Activated naive CD4-positive, alpha-beta T cell treated with anti-CD3 and anti-CD28 coated beads for 36 hours (primary cell): ENCODE results near the gene PDAP1. TPM values are rescaled to one million over a fixed set of nuclear protein-coding genes. Genes with fewer than 3 reads are reported as not detected.
"Not testable (repeated sequence)": the region's sequence is repeated elsewhere in the genome, so short reads cannot be mapped to it uniquely, and the experiment has no call there.

Experiments used
- CTCF ChIA-PET: fragments of 350-600 bp; sonication (Branson Sonifier 250); formaldehyde crosslinking; loops from one replicate; lab custom pipeline; 2021; ENCODE audit warnings: antibody characterized with exemption; lab: Charles Lee
- DNase-seq: peaks from one replicate; pipeline ENCODE4 v3.0.0-alpha.2; 2020
- H3K27ac Mint-ChIP-seq: one replicate; pipeline ENCODE4 v1.8.0; 2021; ENCODE audit warnings: mild to moderate bottlenecking, mixed read lengths
- H3K27me3 Mint-ChIP-seq: one replicate; pipeline ENCODE4 v1.8.0; 2021; ENCODE audit warnings: low read depth, mixed read lengths
- H3K36me3 Mint-ChIP-seq: one replicate; pipeline ENCODE4 v1.8.0; 2021; ENCODE audit warnings: low read depth, mixed read lengths
- H3K4me1 Mint-ChIP-seq: one replicate; pipeline ENCODE4 v1.8.0; 2021; ENCODE audit warnings: low read depth, mixed read lengths
- H3K4me3 Mint-ChIP-seq: one replicate; pipeline ENCODE4 v1.8.0; 2021; ENCODE audit warnings: mild to moderate bottlenecking, moderate library complexity, mixed read lengths
- H3K9me3 Mint-ChIP-seq: one replicate; pipeline ENCODE4 v1.8.0; 2021; ENCODE audit warnings: mixed read lengths
- intact Hi-C: fragments of 100-400 bp; cut with micrococcal nuclease; formaldehyde crosslinking; loops from one replicate; pipeline ENCODE4 v1.15.1; 2023
- total RNA-seq, 2 experiments: library from RNA; stranded (reverse); gene quantifications; one replicate each; pipeline ENCODE4 v1.2.3, GENCODE V29; 2021

PDAP1 gene
- total RNA-seq, 2 experiments from 2014 or later: 169 to 194 TPM

GRCh38 chr7:99446096-99446495, 37.7 kb upstream of the PDAP1 start:
- Mint-ChIP-seq H3K27ac (no peak overlapping the region), H3K4me1 (peaks cover 14% of the 10 kb centered on the region), H3K9me3 (no peaks in the 10 kb centered on the region), H3K27me3 (no peaks in the 10 kb centered on the region), H3K36me3 (peaks cover 43% of the 10 kb centered on the region), H3K4me3 (no peak overlapping the region)
- intact Hi-C loops: no loop called here
- no peak for DNase-seq
- CTCF ChIA-PET: no interaction called here

- H3K27me3 Mint-ChIP-seq: no peaks in the 10 kb centered on the region
- DNase-seq: no peak
- intact Hi-C loops: no loop called here
- peaks cover 43% of the 10 kb centered on the region for H3K4me1 Mint-ChIP-seq
- H3K9me3 Mint-ChIP-seq: no peaks in the 10 kb centered on the region
- H3K36me3 Mint-ChIP-seq: peaks cover 29% of the 10 kb centered on the region
- H3K4me3 Mint-ChIP-seq: peak overlapping the region; percentile 98
- peak overlapping the region; percentile 46 for H3K27ac Mint-ChIP-seq
- CTCF ChIA-PET: no interaction called here
Observed at GRCh38 chr7:99440195-99440594, 31.8 kb upstream of the PDAP1 start.

GRCh38 chr7:99438573-99439480, 30.4 kb upstream of the PDAP1 start, which contains the start of the genes CPSF4 and PTCD1:
Gene CPSF4, plus strand, starts transcription at chr7:99438943. Its CDS starts 140 bp downstream, at chr7:99439083.
Gene PTCD1, minus strand, starts transcription at chr7:99438798. Its CDS starts 3,556 bp downstream, at chr7:99435242.
- Mint-ChIP-seq H3K27me3 (no peaks in the 10 kb centered on the region), H3K27ac (peak within 1 kb of the TSS; percentile 94), H3K4me1 (peaks cover 43% of the 10 kb centered on the region), H3K36me3 (peaks cover 20% of the 10 kb centered on the region), H3K4me3 (peak within 1 kb of the TSS; percentile 98), H3K9me3 (no peaks in the 10 kb centered on the region)
- intact Hi-C loops: loop anchor here (1.0 to 2.0 kb wide), 5 partner anchors 27 to 66 kb away; partner anchors contain the start of genes ATP5MF, BUD31, PDAP1 and ZKSCAN5
- CTCF ChIA-PET: interaction anchor here (0.5 to 0.7 kb wide), 3 partner anchors 112 to 400 kb away, joined by 3 read pairs; no protein-coding TSS in a partner anchor
- DNase-seq: peak; percentile 95

- Mint-ChIP-seq H3K36me3 (peaks cover 16% of the 10 kb centered on the region), H3K27ac (peak overlapping the region; percentile 94), H3K4me3 (peak overlapping the region; percentile 98), H3K4me1 (peaks cover 40% of the 10 kb centered on the region), H3K9me3 (no peaks in the 10 kb centered on the region), H3K27me3 (no peaks in the 10 kb centered on the region)
- DNase-seq: no peak
- CTCF ChIA-PET: interaction anchor here (0.5 to 0.7 kb wide), 3 partner anchors 111 to 400 kb away, joined by 3 read pairs; no protein-coding TSS in a partner anchor
- intact Hi-C loops: loop anchor here (1.0 to 2.0 kb wide), 4 partner anchors 30 to 67 kb away; partner anchors contain the start of genes BUD31, PDAP1, ZKSCAN5 and ZNF789
Observed at GRCh38 chr7:99437946-99438572, 29.7 kb upstream of the PDAP1 start.

- H3K4me1 Mint-ChIP-seq: peaks cover 15% of the 10 kb centered on the region
- intact Hi-C loops: no loop called here
- no peaks in the 10 kb centered on the region for H3K27me3 Mint-ChIP-seq
- peaks cover 3% of the 10 kb centered on the region for H3K36me3 Mint-ChIP-seq
- H3K27ac Mint-ChIP-seq: no peak overlapping the region
- H3K9me3 Mint-ChIP-seq: no peaks in the 10 kb centered on the region
- no peak overlapping the region for H3K4me3 Mint-ChIP-seq
- no peak for DNase-seq
- CTCF ChIA-PET: no interaction called here
Observed at GRCh38 chr7:99433158-99433557, 24.8 kb upstream of the PDAP1 start.

GRCh38 chr7:99431756-99432540, 23.6 kb upstream of the PDAP1 start:
- H3K9me3 Mint-ChIP-seq, H3K36me3 Mint-ChIP-seq, H3K4me1 Mint-ChIP-seq, H3K4me3 Mint-ChIP-seq, CTCF ChIA-PET, H3K27me3 Mint-ChIP-seq, intact Hi-C loops, DNase-seq, H3K27ac Mint-ChIP-seq: not testable (repeated sequence)

GRCh38 chr7:99429756-99430155, 21.4 kb upstream of the PDAP1 start:
- H3K27me3 Mint-ChIP-seq: no peaks in the 10 kb centered on the region
- H3K36me3 Mint-ChIP-seq: peaks cover 8% of the 10 kb centered on the region
- intact Hi-C loops: no loop called here
- CTCF ChIA-PET: no interaction called here
- peaks cover 2% of the 10 kb centered on the region for H3K4me1 Mint-ChIP-seq
- no peak overlapping the region for H3K4me3 Mint-ChIP-seq
- no peak for DNase-seq
- H3K27ac Mint-ChIP-seq: no peak overlapping the region
- H3K9me3 Mint-ChIP-seq: no peaks in the 10 kb centered on the region

GRCh38 chr7:99428972-99429566, 20.7 kb upstream of the PDAP1 start:
- no peaks in the 10 kb centered on the region for H3K9me3 Mint-ChIP-seq
- no peaks in the 10 kb centered on the region for H3K27me3 Mint-ChIP-seq
- no peak for DNase-seq
- intact Hi-C loops: no loop called here
- peaks cover 8% of the 10 kb centered on the region for H3K36me3 Mint-ChIP-seq
- H3K4me3 Mint-ChIP-seq: no peak overlapping the region
- H3K27ac Mint-ChIP-seq: peak overlapping the region; percentile 50
- peaks cover 2% of the 10 kb centered on the region for H3K4me1 Mint-ChIP-seq
- CTCF ChIA-PET: no interaction called here

- CTCF ChIA-PET: no interaction called here
- intact Hi-C loops: no loop called here
- Mint-ChIP-seq H3K27ac (no peak overlapping the region), H3K4me1 (peaks cover 2% of the 10 kb centered on the region), H3K9me3 (no peaks in the 10 kb centered on the region), H3K36me3 (peaks cover 18% of the 10 kb centered on the region), H3K27me3 (no peaks in the 10 kb centered on the region), H3K4me3 (no peak overlapping the region)
- DNase-seq: no peak
Observed at GRCh38 chr7:99424932-99425730, 16.7 kb upstream of the PDAP1 start.

- DNase-seq: no peak
- no peak overlapping the region for H3K4me3 Mint-ChIP-seq
- intact Hi-C loops: no loop called here
- H3K27me3 Mint-ChIP-seq: no peaks in the 10 kb centered on the region
- H3K36me3 Mint-ChIP-seq: peaks cover 24% of the 10 kb centered on the region
- no peak overlapping the region for H3K27ac Mint-ChIP-seq
- H3K4me1 Mint-ChIP-seq: no peaks in the 10 kb centered on the region
- no peaks in the 10 kb centered on the region for H3K9me3 Mint-ChIP-seq
- CTCF ChIA-PET: no interaction called here
Observed at GRCh38 chr7:99422625-99423024, 14.2 kb upstream of the PDAP1 start.

GRCh38 chr7:99422186-99422585, 13.8 kb upstream of the PDAP1 start:
- intact Hi-C loops: no loop called here
- CTCF ChIA-PET: interaction anchor here (0.6 kb wide), 1 partner anchor 68 kb away, joined by 3 read pairs; no protein-coding TSS in a partner anchor
- Mint-ChIP-seq H3K4me1 (peaks cover 2% of the 10 kb centered on the region), H3K27me3 (no peaks in the 10 kb centered on the region), H3K36me3 (peaks cover 28% of the 10 kb centered on the region), H3K27ac (no peak overlapping the region), H3K4me3 (no peak overlapping the region), H3K9me3 (no peaks in the 10 kb centered on the region)
- DNase-seq: no peak
